PC-9 (cell line): ENCODE data around the gene MTO1.
"Not testable (repeated sequence)": the region's sequence is repeated elsewhere in the genome, so short reads cannot be mapped to it uniquely, and the experiment has no call there.

ENCODE experiments used
- CTCF ChIP-seq: fragments of 200-600 bp; sonication (generic); conservative IDR thresholded peaks from 2 replicates; pipeline ENCODE4 v1.6.1; 2017; ENCODE audit warnings: mixed run types, antibody characterized with exemption, mild to moderate bottlenecking, moderate library complexity
- EZH2 ChIP-seq: fragments of 200-600 bp; sonication (generic); IDR thresholded peaks from 2 replicates; pipeline ENCODE4 v1.8.0; 2017; ENCODE audit warnings: antibody characterized with exemption, low read depth

GRCh38 chr6:73555380-73555949 lies 93.9 kb downstream of the MTO1 start:
- TF ChIP-seq EZH2, CTCF: not testable (repeated sequence)
